HG02981 (cell line): ENCODE data around the gene RNU6-1.

Experiments
- ATAC-seq: cut with Tn5 transposase; IDR thresholded peaks from one replicate; pipeline ENCODE4 v1.9.1; 2021; ENCODE audit warnings: mild to moderate bottlenecking, moderate library complexity; ENCODE audit not compliant: unreplicated experiment

Gene RNU6-1

GRCh38 chr15:67803996-67804843, 35.6 kb downstream of the RNU6-1 start:
- ATAC-seq, result no peak

DNA sequence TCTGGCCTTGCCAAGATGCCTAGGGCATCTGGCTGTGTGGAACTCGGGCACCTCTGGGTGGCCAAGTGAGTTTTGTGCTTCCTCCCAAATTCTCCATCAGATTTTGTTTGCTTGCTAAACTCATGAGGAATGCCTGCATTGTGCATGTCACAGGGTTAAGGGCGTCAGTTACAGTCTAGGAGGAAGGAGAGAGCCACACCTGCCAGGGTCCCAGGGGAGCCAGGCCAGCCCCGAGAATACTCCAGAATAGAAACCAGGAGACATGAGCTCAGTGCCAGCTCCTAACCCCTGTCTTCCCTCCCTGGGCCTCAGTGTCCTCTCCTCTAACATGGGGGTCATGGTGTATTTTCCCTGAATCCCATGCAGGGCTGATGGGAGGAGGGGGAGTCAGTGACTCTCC, 36.5 kb downstream of the RNU6-1 start:
- no peak for ATAC-seq

DNA sequence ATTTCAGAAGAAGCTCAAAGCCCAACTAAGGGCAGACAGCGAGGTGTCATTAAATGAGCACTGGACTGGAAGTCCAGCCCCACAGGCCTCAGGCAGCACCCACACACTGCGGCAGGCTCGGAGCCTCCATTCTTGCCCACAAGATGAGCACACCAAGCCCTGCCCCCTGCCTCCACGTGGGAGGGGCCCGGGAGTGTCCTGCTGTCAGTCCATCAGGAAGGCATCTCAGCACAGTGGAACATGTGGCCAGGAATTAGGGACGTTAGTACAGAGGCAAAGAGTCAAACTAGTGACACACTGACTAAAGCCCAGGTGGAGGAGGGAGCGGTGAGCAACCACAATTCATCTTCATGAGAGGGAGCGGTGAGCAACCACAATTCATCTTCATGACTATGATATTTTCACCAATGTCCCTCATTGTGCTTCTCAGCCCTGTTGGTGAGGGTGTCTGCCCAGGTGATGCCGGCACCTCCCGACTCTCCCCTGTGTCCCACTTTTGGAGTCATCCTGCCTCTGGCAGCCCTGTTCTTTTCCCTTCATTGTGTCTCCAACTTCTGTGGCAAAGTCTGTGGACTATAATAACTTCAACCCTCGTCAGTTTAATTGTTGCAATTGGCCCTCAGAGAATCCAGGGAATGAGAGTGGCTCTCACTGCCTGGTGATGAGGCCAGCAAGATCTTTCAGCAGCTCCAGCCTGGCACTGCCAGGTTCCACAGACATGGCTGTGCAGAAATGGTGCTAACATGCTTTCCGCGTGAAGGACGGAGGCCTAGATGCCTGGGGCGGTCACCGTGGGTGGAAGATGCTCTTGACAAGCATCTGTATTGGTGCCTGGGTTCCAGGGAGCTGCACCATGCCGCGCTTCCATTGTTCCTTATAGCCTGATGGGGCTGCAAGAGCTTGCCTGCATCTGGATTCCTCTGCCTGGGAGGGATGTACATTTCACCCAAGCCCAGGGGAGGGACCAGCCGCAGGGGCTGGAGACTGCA, 37.6 kb downstream of the RNU6-1 start:
- no peak for ATAC-seq

DNA sequence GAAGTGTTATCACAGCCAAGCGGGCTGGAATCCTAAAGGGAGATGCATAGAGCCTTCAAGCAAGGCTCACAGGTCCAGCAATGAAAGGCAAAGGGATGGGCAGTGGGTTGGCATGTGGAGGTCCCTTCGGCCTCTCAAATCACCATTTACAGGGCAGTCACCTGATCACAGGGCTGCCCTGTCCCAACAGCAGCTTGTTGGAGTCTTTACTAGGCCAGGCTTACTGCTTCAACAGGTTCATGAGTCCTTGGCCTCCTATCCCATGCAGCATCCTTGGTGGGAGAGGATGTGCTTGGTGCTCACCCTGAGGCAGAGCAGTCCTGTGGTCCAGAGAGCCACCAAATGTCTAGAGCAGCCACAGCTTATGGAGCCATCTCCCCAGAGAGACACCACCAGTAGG, 38.7 kb downstream of the RNU6-1 start:
- no peak for ATAC-seq

DNA sequence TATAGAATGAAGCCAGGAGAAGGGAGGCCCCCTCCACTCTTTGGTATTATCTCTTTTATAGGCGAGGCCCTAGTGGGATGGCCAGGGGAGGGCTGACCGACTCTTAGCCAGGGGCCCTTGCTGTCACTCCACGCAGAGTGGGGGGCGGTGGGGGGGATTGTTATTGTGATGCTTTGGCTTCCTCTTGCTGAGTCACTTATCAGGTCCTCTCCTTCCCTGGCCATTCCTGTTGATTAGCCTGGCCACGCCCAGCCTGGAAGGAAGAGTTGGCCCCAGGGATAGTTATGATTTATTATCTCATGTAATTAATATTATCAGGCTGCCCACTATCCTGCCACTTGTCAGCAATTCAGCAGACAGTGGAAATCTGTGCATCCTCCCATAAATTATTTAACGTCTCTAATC, 40.0 kb downstream of the RNU6-1 start:
- no peak for ATAC-seq

GRCh38 chr15:67796196-67797127, 43.4 kb downstream of the RNU6-1 start:
- no peak for ATAC-seq

- ATAC-seq, result no peak
These were observed 44.8 kb downstream of the RNU6-1 start for GRCh38 chr15:67794832-67795574.

- no peak for ATAC-seq
These were observed 47.4 kb downstream of the RNU6-1 start for GRCh38 chr15:67792250-67792942.

DNA sequence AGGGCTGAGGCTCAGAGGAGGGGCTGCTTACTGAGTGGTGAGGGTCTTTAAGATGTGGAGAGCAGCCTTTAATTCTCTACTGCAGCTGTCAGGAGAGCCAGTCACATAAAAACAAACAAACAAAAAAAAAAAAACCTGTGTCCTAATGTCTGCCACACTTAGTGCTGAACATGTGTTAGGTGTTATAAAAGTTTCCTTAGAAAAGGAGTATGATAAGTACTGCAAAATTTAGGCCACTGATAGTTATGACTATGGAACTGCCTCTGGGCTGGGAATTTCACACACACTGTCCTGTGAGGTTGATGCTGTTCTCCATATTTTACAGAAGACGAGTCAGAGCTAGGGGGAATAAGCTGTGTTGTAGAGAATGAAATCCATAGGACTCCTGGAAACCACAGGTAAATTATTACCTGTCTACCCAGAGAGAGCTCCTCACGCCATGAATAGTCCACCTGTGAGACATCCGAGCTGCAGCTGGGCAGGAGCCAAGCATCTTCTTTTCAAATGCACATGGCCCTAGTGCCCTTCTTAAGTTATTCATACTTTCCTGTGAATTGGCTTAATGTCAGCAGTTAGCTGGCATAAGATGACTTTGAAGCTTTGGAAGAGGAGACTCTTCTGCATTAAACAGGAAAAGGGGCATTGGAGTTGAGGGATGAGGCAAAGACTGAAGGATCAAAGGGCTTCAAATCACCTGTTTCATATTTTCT, 49.1 kb downstream of the RNU6-1 start:
- no peak for ATAC-seq
